ENCODE results near the gene STEAP1B.

DNA sequence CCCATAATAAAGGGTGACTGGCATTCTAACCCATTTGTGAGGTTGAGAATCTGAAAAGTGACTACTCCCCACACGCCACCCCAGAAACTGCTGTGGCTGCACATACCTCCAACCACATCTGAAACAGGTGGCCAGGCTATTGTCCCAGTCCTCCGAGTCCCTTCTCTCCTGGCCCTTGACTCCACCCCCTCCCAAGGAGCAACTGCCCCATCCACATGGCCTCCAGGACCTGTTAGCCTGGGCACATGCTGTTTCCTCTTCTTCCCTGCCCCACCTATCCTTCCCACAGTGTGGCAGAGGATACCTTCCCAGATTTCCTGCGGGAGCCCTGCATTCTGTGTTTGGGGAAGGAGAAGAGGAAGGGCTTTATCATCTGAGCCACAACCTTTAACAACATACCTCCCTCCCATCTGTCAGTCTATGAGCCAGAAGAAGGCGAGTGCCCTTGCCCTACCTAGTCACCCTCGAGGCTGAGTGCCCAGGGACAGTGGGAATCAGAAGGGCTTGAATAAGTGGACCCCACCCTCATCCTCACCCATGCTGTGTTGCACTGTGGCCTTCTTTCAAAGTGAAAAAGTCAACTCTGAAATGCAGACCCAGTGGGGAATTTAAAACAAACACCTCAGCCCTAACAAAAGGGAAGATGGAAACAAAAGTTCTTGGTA, 11.9 kb downstream of the STEAP1B start:
- TF ChIP-seq, protein P1, sequence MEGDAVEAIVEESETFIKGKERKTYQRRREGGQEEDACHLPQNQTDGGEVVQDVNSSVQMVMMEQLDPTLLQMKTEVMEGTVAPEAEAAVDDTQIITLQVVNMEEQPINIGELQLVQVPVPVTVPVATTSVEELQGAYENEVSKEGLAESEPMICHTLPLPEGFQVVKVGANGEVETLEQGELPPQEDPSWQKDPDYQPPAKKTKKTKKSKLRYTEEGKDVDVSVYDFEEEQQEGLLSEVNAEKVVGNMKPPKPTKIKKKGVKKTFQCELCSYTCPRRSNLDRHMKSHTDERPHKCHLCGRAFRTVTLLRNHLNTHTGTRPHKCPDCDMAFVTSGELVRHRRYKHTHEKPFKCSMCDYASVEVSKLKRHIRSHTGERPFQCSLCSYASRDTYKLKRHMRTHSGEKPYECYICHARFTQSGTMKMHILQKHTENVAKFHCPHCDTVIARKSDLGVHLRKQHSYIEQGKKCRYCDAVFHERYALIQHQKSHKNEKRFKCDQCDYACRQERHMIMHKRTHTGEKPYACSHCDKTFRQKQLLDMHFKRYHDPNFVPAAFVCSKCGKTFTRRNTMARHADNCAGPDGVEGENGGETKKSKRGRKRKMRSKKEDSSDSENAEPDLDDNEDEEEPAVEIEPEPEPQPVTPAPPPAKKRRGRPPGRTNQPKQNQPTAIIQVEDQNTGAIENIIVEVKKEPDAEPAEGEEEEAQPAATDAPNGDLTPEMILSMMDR (conservative IDR thresholded peaks at IDR 0.05; ENCODE audit: low read length): no peak
- TF ChIP-seq EZH2phosphoT487 (IDR thresholded peaks at IDR 0.05; ENCODE audit: borderline replicate concordance, low read depth, low read length): no peak
